CD14-positive monocyte (primary cell): Measurements from ENCODE around the gene RNF31. TPM values are rescaled to one million over a fixed set of nuclear protein-coding genes. Genes with fewer than 3 reads are reported as not detected.
A peak's percentile ranks its signal among the peaks of the same experiment; 100 is the strongest.

Source experiments
- DNase-seq, 3 donors: peaks; one replicate each; pipeline ENCODE4 v3.0.0-alpha.2; 2011 to 2022
- H2AFZ ChIP-seq: 2 replicates; pipeline ENCODE4 v1.6.0; 2012; ENCODE audit warnings: mild to moderate bottlenecking, low read depth, low read length, inconsistent platforms; ENCODE audit not compliant: insufficient read depth, poor library complexity, severe bottlenecking
- H3K27ac ChIP-seq, 2 donors: 1 replicate in 1 of 2; 2 replicates in 1 of 2; pipeline ENCODE4 v1.5.1; 2012 to 2013; ENCODE audit warnings: low read length in 2 of 2, control low read depth in 1 of 2, inconsistent platforms in 1 of 2, low read depth in 1 of 2, mild to moderate bottlenecking in 1 of 2
- H3K27me3 ChIP-seq, 2 donors: one replicate each; pipeline versions ENCODE4 v1.6.0 to v1.6.1; 2011 to 2013; ENCODE audit warnings: low read length in 2 of 2; ENCODE audit not compliant: control insufficient read depth in 2 of 2, insufficient read depth in 2 of 2
- H3K36me3 ChIP-seq, 2 donors: replicated peaks in 1 of 2; 1 replicate in 1 of 2; 2 replicates in 1 of 2; pipeline versions ENCODE4 v1.5.1 to v1.6.1; 2012 to 2013; ENCODE audit warnings: low read length in 2 of 2, control low read depth in 1 of 2, inconsistent platforms in 1 of 2, mild to moderate bottlenecking in 1 of 2; ENCODE audit not compliant: insufficient read depth in 2 of 2, control insufficient read depth in 1 of 2
- H3K4me1 ChIP-seq, 2 donors: 1 replicate in 1 of 2; 2 replicates in 1 of 2; pipeline versions ENCODE4 v1.5.1 to v1.6.1; 2012 to 2013; ENCODE audit warnings: low read length in 2 of 2, control low read depth in 1 of 2, inconsistent platforms in 1 of 2, mild to moderate bottlenecking in 1 of 2, moderate library complexity in 1 of 2; ENCODE audit not compliant: insufficient read depth in 2 of 2, control insufficient read depth in 1 of 2
- H3K4me2 ChIP-seq: replicated peaks from 2 replicates; pipeline ENCODE3; 2012; ENCODE audit warnings: low read length, moderate library complexity, mild to moderate bottlenecking; ENCODE audit not compliant: poor library complexity, severe bottlenecking; ENCODE audit errors: extremely low read depth
- H3K4me3 ChIP-seq, 3 experiments: fragments of 200-600 bp in 1 of 3; sonication (generic) in 1 of 3; replicated peaks in 1 of 3; 1 replicate in 2 of 3; 2 replicates in 1 of 3; pipeline ENCODE4 v1.5.1; 2011 to 2013; ENCODE audit warnings: low read length in 3 of 3, mild to moderate bottlenecking in 3 of 3, control low read depth in 2 of 3, low read depth in 2 of 3, inconsistent platforms in 1 of 3, moderate library complexity in 1 of 3
- H3K79me2 ChIP-seq: 2 replicates; pipeline ENCODE4 v1.6.0; 2012; ENCODE audit warnings: mild to moderate bottlenecking, control low read depth, inconsistent platforms, low read length, moderate library complexity; ENCODE audit not compliant: insufficient read depth
- H3K9ac ChIP-seq: 2 replicates; pipeline ENCODE4 v1.6.0; 2017; ENCODE audit warnings: low read length, mild to moderate bottlenecking; ENCODE audit not compliant: insufficient read depth, poor library complexity, severe bottlenecking
- H3K9me3 ChIP-seq, 2 donors: replicated peaks in 1 of 2; 1 replicate in 1 of 2; 2 replicates in 1 of 2; pipeline versions ENCODE4 v1.5.1 to v1.6.1; 2012 to 2013; ENCODE audit warnings: low read length in 2 of 2, control low read depth in 1 of 2; ENCODE audit not compliant: control insufficient read depth in 1 of 2, insufficient read depth in 1 of 2
- H4K20me1 ChIP-seq: 2 replicates; pipeline ENCODE4 v1.6.0; 2012; ENCODE audit warnings: mild to moderate bottlenecking, low read length, control low read depth, moderate library complexity; ENCODE audit not compliant: insufficient read depth
- H3K27ac Mint-ChIP-seq, 7 donors: one replicate each; pipeline ENCODE4 v1.8.0; 2020; ENCODE audit warnings: mild to moderate bottlenecking in 7 of 7, mixed read lengths in 7 of 7, moderate library complexity in 6 of 7, inconsistent platforms in 2 of 7
- H3K27me3 Mint-ChIP-seq, 3 donors: one replicate each; pipeline ENCODE4 v1.8.0; 2021 to 2022; ENCODE audit warnings: low read depth in 3 of 3, mild to moderate bottlenecking in 3 of 3, mixed read lengths in 3 of 3, moderate library complexity in 3 of 3, inconsistent platforms in 1 of 3
- H3K36me3 Mint-ChIP-seq, 2 donors: one replicate each; pipeline ENCODE4 v1.8.0; 2020; ENCODE audit warnings: mixed read lengths in 2 of 2, inconsistent platforms in 1 of 2, mild to moderate bottlenecking in 1 of 2
- H3K4me1 Mint-ChIP-seq: one replicate; pipeline ENCODE4 v1.8.0; 2020; ENCODE audit warnings: mild to moderate bottlenecking, mixed read lengths
- H3K4me3 Mint-ChIP-seq, 2 donors: one replicate each; pipeline ENCODE4 v1.8.0; 2020; ENCODE audit warnings: mild to moderate bottlenecking in 2 of 2, mixed read lengths in 2 of 2, moderate library complexity in 1 of 2
- H3K9me3 Mint-ChIP-seq, 7 donors: one replicate each; pipeline ENCODE4 v1.8.0; 2020 to 2022; ENCODE audit warnings: mixed read lengths in 7 of 7, mild to moderate bottlenecking in 6 of 7, moderate library complexity in 6 of 7, inconsistent platforms in 2 of 7
- WGBS: methylation state at CpG from one replicate; pipeline ENCODE4 v1.1.5; 2013; ENCODE audit warnings: missing lambda C conversion rate; ENCODE audit not compliant: insufficient coverage; 5-methylcytosine and 5-hydroxymethylcytosine counted together
- intact Hi-C, 2 donors: fragments of 100-400 bp; cut with micrococcal nuclease; formaldehyde crosslinking; loops; one replicate each; pipeline versions ENCODE4 v1.15.0 to v1.15.1; 2023
- polyA plus RNA-seq, 3 donors: library from polyadenylated mRNA; depleted of rRNA in 1 of 3; unstranded in 2 of 3; stranded (reverse) in 1 of 3; fragments of 300-500 nt in 2 of 3; fragments of >200 nt in 1 of 3; fragmentation: Illumina TruSeq in 2 of 3; gene quantifications; 1 replicate in 2 of 3; 2 replicates in 1 of 3; pipeline ENCODE4 v1.2.3, GENCODE V29; 2012 to 2021
- TF ChIP-seq, protein P1 (sequence below): fragments of 200-600 bp; IDR thresholded peaks from one replicate; pipeline ENCODE4 v1.8.0; 2022; ENCODE audit warnings: antibody characterized with exemption, mild to moderate bottlenecking

RNF31 gene
- polyA plus RNA-seq, 3 donors = 30.7 to 63.2 (median 36.8) TPM

DNA sequence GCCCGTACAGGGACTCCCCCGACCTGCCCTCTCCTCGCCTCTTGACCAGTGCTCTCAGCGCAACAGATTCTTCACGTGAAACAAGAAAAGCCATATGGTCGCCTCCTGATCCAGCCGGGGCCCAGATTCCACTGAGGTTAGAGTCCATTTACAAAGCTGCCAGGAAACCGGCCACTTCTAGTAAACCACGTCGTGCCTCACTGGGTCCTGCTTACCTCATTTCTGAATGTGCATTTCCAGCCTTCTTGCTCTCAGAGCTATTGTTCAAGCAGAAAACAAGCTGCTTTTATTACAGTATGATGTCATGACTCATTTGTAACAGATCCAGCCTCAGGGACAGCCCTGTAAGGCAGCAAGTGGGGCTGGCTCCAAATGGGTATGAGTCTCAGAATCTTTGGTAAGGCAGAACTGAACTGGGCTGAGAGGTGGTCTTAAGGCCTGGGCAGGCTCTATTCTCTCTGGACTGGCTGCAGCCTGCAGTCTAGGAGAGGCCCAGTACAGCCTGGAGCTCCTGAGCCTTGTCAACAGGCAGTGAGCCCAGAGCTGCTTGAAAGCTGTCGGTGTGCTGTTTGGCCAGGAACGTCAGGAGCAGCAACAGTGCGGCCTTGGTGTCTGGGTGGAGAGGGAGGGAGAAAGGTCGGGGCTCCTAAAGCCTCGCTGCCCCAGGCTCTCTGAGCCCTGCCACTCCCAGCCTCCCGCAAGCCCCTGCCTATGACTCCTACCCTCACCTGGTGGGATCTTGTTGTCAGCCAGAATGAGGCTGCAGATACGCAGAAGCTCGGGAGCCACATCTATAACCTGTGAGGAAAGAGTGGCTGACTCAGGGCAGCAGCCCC lies 32.9 kb downstream of the RNF31 start:
- Histone ChIP-seq H3K27me3 (no peaks in the 10 kb centered on the region), H3K9ac (no peak overlapping the region), H3K27ac (no peak overlapping the region), H2AFZ (no peak overlapping the region), H3K4me2 (no peak overlapping the region), H3K4me1 (no peaks in the 10 kb centered on the region), H4K20me1 (no peaks in the 10 kb centered on the region), H3K79me2 (no peaks in the 10 kb centered on the region), H3K9me3 (no peaks in the 10 kb centered on the region), H3K36me3 (peaks cover 72 to 96% of the 10 kb centered on the region in 2 donors), H3K4me3 (no peak overlapping the region)
- WGBS = 93% methylated on average over 11 of the region's 18 CpGs
- H3K36me3 Mint-ChIP-seq = peaks cover 76 to 97% of the 10 kb centered on the region in 2 donors
- intact Hi-C loops = no loop called here
- no peak overlapping the region for H3K4me3 Mint-ChIP-seq
- no peak overlapping the region for H3K27ac Mint-ChIP-seq
- DNase-seq = no peak
- TF ChIP-seq, protein P1, sequence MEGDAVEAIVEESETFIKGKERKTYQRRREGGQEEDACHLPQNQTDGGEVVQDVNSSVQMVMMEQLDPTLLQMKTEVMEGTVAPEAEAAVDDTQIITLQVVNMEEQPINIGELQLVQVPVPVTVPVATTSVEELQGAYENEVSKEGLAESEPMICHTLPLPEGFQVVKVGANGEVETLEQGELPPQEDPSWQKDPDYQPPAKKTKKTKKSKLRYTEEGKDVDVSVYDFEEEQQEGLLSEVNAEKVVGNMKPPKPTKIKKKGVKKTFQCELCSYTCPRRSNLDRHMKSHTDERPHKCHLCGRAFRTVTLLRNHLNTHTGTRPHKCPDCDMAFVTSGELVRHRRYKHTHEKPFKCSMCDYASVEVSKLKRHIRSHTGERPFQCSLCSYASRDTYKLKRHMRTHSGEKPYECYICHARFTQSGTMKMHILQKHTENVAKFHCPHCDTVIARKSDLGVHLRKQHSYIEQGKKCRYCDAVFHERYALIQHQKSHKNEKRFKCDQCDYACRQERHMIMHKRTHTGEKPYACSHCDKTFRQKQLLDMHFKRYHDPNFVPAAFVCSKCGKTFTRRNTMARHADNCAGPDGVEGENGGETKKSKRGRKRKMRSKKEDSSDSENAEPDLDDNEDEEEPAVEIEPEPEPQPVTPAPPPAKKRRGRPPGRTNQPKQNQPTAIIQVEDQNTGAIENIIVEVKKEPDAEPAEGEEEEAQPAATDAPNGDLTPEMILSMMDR = no peak
- no peaks in the 10 kb centered on the region for H3K4me1 Mint-ChIP-seq
- no peaks in the 10 kb centered on the region for H3K9me3 Mint-ChIP-seq
- peaks cover 0 to 1% (median 0%) of the 10 kb centered on the region in 3 donors for H3K27me3 Mint-ChIP-seq

DNA sequence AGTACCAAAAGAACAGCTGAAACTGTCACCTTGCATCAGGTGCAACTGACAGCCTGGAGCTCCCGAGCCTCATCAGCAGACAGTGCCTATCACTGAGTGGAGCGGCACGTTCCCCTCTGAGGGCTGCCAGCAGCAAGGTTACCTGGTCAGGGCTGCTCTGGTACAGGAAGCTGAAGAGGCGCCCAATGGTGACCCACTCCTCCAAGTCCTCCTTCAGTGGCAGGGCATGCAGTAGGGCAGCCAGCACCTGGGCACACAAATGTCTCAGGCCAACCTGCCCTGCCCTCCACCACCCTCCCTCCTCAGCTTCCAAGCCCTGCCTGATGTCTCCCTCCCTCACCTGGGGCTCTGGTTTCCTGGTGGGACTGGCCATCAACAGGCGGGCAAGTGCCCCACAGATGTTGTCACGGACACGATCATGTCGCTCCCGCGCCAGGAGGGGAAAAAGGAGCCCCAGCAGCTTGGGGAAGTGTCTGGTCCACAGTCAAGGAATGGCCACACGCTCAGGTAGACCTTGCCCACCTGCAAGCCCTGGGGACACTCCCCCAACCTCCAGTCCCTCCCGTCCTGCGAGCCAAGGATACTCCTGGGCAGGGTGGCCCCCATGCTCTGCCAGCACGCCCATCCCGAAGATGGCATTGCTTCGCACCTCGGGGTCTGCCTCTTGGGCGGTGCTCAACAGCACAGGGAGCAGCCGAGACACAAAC lies 34.2 kb downstream of the RNF31 start:
- Histone ChIP-seq H3K9ac (no peak overlapping the region), H2AFZ (no peak overlapping the region), H3K27ac (no peak overlapping the region), H3K9me3 (no peaks in the 10 kb centered on the region), H3K4me3 (no peak overlapping the region), H3K36me3 (peaks cover 68 to 98% of the 10 kb centered on the region in 2 donors), H3K4me1 (no peaks in the 10 kb centered on the region), H3K4me2 (no peak overlapping the region), H3K79me2 (no peaks in the 10 kb centered on the region), H4K20me1 (no peaks in the 10 kb centered on the region), H3K27me3 (no peaks in the 10 kb centered on the region)
- intact Hi-C loops = no loop called here
- WGBS = 97% methylated on average over 18 of the region's 19 CpGs
- H3K27ac Mint-ChIP-seq = peak overlapping the region in 3 of 7 donors; percentile 28 to 68 (median 42)
- DNase-seq = no peak
- peaks cover 0 to 1% (median 0%) of the 10 kb centered on the region in 3 donors for H3K27me3 Mint-ChIP-seq
- H3K9me3 Mint-ChIP-seq = no peaks in the 10 kb centered on the region
- no peak overlapping the region for H3K4me3 Mint-ChIP-seq
- H3K4me1 Mint-ChIP-seq = no peaks in the 10 kb centered on the region
- TF ChIP-seq, protein P1 = no peak
- H3K36me3 Mint-ChIP-seq = peaks cover 77 to 98% of the 10 kb centered on the region in 2 donors
